Left lung (tissue), 10 donors: ENCODE results near the gene PRUNE1. TPM values are rescaled to one million over a fixed set of nuclear protein-coding genes. Genes with fewer than 3 reads are reported as not detected.

Experiments used
- ATAC-seq: fragments of 200-7000 bp; cut with Tn5 transposase; one replicate; pipeline ENCODE4 v1.9.1; 2020; ENCODE audit warnings: moderate library complexity
- DNase-seq, 4 donors: peaks; one replicate each; pipeline ENCODE4 v3.0.0-alpha.2; 2013 to 2020
- H3K27ac ChIP-seq, 2 donors: fragments of 200-600 bp; sonication (generic) in 1 of 2; one replicate each; pipeline versions ENCODE4 v1.5.0 to v1.8.0; 2020 to 2021
- H3K27me3 ChIP-seq, 2 donors: fragments of 200-600 bp; sonication (generic) in 1 of 2; one replicate each; pipeline versions ENCODE4 v1.5.0 to v1.8.0; 2020 to 2021
- H3K36me3 ChIP-seq, 2 donors: fragments of 200-600 bp; sonication (generic) in 1 of 2; one replicate each; pipeline versions ENCODE4 v1.5.0 to v1.8.0; 2020 to 2021
- H3K4me1 ChIP-seq, 2 donors: fragments of 200-600 bp; one replicate each; pipeline ENCODE4 v1.8.0; 2021
- H3K4me3 ChIP-seq, 2 donors: fragments of 200-600 bp; sonication (generic) in 1 of 2; one replicate each; pipeline versions ENCODE4 v1.5.0 to v1.8.0; 2020 to 2021; ENCODE audit warnings: mild to moderate bottlenecking in 1 of 2
- H3K9me3 ChIP-seq, 2 donors: fragments of 200-600 bp; sonication (generic) in 1 of 2; one replicate each; pipeline versions ENCODE4 v1.5.0 to v1.8.0; 2020 to 2021
- CTCF ChIP-seq, 2 donors: fragments of 200-600 bp; sonication (generic) in 1 of 2; IDR thresholded peaks; one replicate each; pipeline versions ENCODE4 v1.5.0 to v1.8.0; 2021; ENCODE audit warnings: antibody characterized with exemption in 2 of 2
- intact Hi-C, 2 donors: fragments of 100-400 bp; cut with DNase I; formaldehyde crosslinking; loops; one replicate each; pipeline versions ENCODE4 v1.11.2 to v1.14.2; 2022
- polyA plus RNA-seq, 6 donors: library from polyadenylated mRNA; unstranded; fragments of 120-200 nt; gene quantifications; one replicate each; pipeline ENCODE4 v1.2.1, GENCODE V29; 2013; ENCODE audit not compliant: insufficient read length in 6 of 6
- total RNA-seq, 2 donors: library from RNA; stranded (reverse); fragmentation: NEBNext Ultra II Directional; extraction: Animal tissue kit (Norgen Biotek cat#: 25700); gene quantifications; one replicate each; pipeline ENCODE4 v1.2.1, GENCODE V29; 2021
- donor health status: DM: no; HTN: yes; CAD: no.
- donor health status: DM: no; HTN: no; CAD: no.

Gene PRUNE1
- total and polyA plus RNA-seq, 8 donors, result 15.1 to 42.7 (median 38.6) TPM

GRCh38 chr1:151039521-151039920 lies 31.3 kb downstream of the PRUNE1 start:
- Histone ChIP-seq H3K36me3 (peaks cover 0 to 13% of the 10 kb centered on the region in 2 donors), H3K27ac (no peak overlapping the region), H3K9me3 (no peaks in the 10 kb centered on the region), H3K4me1 (no peaks in the 10 kb centered on the region), H3K4me3 (no peak overlapping the region), H3K27me3 (no peaks in the 10 kb centered on the region)
- no peak for TF ChIP-seq CTCF (IDR thresholded peaks at IDR 0.05)
- intact Hi-C loops, result no loop called here
- no peak for ATAC-seq
- DNase-seq, result no peak

GRCh38 chr1:151043163-151043562 lies 34.9 kb downstream of the PRUNE1 start:
- Histone ChIP-seq H3K4me3 (no peak overlapping the region), H3K9me3 (no peaks in the 10 kb centered on the region), H3K27me3 (no peaks in the 10 kb centered on the region), H3K36me3 (peaks cover 0 to 4% of the 10 kb centered on the region in 2 donors), H3K4me1 (peaks cover 0 to 9% of the 10 kb centered on the region in 2 donors), H3K27ac (no peak overlapping the region)
- TF ChIP-seq CTCF (IDR thresholded peaks at IDR 0.05), result no peak
- ATAC-seq (no peak), DNase-seq (no peak)
- intact Hi-C loops, result no loop called here

- peak; percentile 70 to 92 (median 80) for DNase-seq
- H3K9me3 ChIP-seq, result no peaks in the 10 kb centered on the region
- peaks cover 0 to 28% of the 10 kb centered on the region in 2 donors for H3K36me3 ChIP-seq
- H3K27me3 ChIP-seq, result no peaks in the 10 kb centered on the region
- TF ChIP-seq CTCF (IDR thresholded peaks at IDR 0.05), result no peak
- peak within 1 kb of the TSS; percentile 66 to 79 for H3K4me3 ChIP-seq
- H3K4me1 ChIP-seq, result peaks cover 6 to 28% of the 10 kb centered on the region in 2 donors
- H3K27ac ChIP-seq, result peak within 1 kb of the TSS; percentile 78 to 83
- ATAC-seq, result peak; percentile 89
- intact Hi-C loops, result no loop called here
These were observed 39.3 kb downstream of the PRUNE1 start, which contains the start of gene C1orf56 for GRCh38 chr1:151047591-151047924. TSS of gene C1orf56 (plus strand) at chr1:151047751. CDS start at chr1:151047848, 97 bp downstream.

- peak; percentile 87 for ATAC-seq
- Histone ChIP-seq H3K9me3 (no peaks in the 10 kb centered on the region), H3K4me3 (peak overlapping the region; percentile 66 to 79), H3K27ac (peak overlapping the region; percentile 78 to 83), H3K36me3 (peaks cover 4 to 31% of the 10 kb centered on the region in 2 donors), H3K4me1 (peaks cover 6 to 28% of the 10 kb centered on the region in 2 donors), H3K27me3 (no peaks in the 10 kb centered on the region)
- intact Hi-C loops, result no loop called here
- peak in 1 of 2 donors; percentile 34 for TF ChIP-seq CTCF (IDR thresholded peaks at IDR 0.05)
- DNase-seq, result peak in 3 of 4 donors; percentile 73 to 91 (median 78)
These were observed 39.8 kb downstream of the PRUNE1 start for GRCh38 chr1:151047925-151048644.

GRCh38 chr1:151048645-151049032 lies 40.4 kb downstream of the PRUNE1 start:
- ATAC-seq, result no peak
- TF ChIP-seq CTCF (IDR thresholded peaks at IDR 0.05), result peak; percentile 8 to 47
- H3K4me3 ChIP-seq, result peak overlapping the region; percentile 66 to 79

More at GRCh38 chr1:151048645-151049032, 40.4 kb downstream of the PRUNE1 start:
- no peak for DNase-seq
- H3K27ac ChIP-seq, result peak overlapping the region; percentile 78 to 83
- peaks cover 6 to 28% of the 10 kb centered on the region in 2 donors for H3K4me1 ChIP-seq
- H3K9me3 ChIP-seq, result no peaks in the 10 kb centered on the region
- H3K27me3 ChIP-seq, result no peaks in the 10 kb centered on the region
- peaks cover 4 to 35% of the 10 kb centered on the region in 2 donors for H3K36me3 ChIP-seq
- intact Hi-C loops, result no loop called here
